Activated naive CD8-positive, alpha-beta T cell treated with anti-CD3 and anti-CD28 coated beads, Interleukin-2, amount 10 ng/mL, durations not matched to agents 7 days and 5 days (primary cell): ENCODE measurements around the gene ATP11A. TPM values are rescaled to one million over a fixed set of nuclear protein-coding genes. Genes with fewer than 3 reads are reported as not detected.

Experiments
- ATAC-seq: fragments of 150-1000 bp; cut with Tn5 transposase; one replicate; pipeline ENCODE4 v1.10.0; 2021; ENCODE audit warnings: low read depth, moderate library complexity
- POLR2A ChIA-PET: fragments of 350-600 bp; sonication (Branson Sonifier 250); formaldehyde crosslinking; loops from one replicate; lab custom pipeline; 2021; ENCODE audit warnings: antibody characterized with exemption; lab: Charles Lee
- DNase-seq: peaks from one replicate; pipeline ENCODE4 v3.0.0; 2021
- H3K27ac Mint-ChIP-seq: one replicate; pipeline ENCODE4 v1.8.0; 2022; ENCODE audit warnings: mild to moderate bottlenecking, mixed read lengths
- H3K27me3 Mint-ChIP-seq: one replicate; pipeline ENCODE4 v1.8.0; 2022; ENCODE audit warnings: mild to moderate bottlenecking, moderate library complexity, mixed read lengths
- H3K36me3 Mint-ChIP-seq: one replicate; pipeline ENCODE4 v1.8.0; 2021; ENCODE audit warnings: mild to moderate bottlenecking, mixed read lengths
- H3K4me1 Mint-ChIP-seq: one replicate; pipeline ENCODE4 v1.8.0; 2021; ENCODE audit warnings: mixed read lengths
- H3K4me3 Mint-ChIP-seq: one replicate; pipeline ENCODE4 v1.8.0; 2022; ENCODE audit warnings: mild to moderate bottlenecking, moderate library complexity, mixed read lengths
- H3K9me3 Mint-ChIP-seq: one replicate; pipeline ENCODE4 v1.8.0; 2021; ENCODE audit warnings: mixed read lengths
- total RNA-seq, 2 experiments: library from RNA; stranded (reverse); gene quantifications; one replicate each; pipeline ENCODE4 v1.2.3, GENCODE V29; 2021

ATP11A gene
- total RNA-seq, 2 experiments from 2014 or later, result 36.5 to 38.2 TPM

GRCh38 chr13:112931028-112931934 is 241.4 kb downstream of the ATP11A start:
- no peak for DNase-seq
- H3K27me3 Mint-ChIP-seq, result peaks cover 36% of the 10 kb centered on the region

GRCh38 chr13:112932971-112933370 is 243.1 kb downstream of the ATP11A start:
- H3K4me1 Mint-ChIP-seq, result peaks cover 14% of the 10 kb centered on the region
- no peaks in the 10 kb centered on the region for H3K9me3 Mint-ChIP-seq
- ATAC-seq, result no peak
- H3K27me3 Mint-ChIP-seq, result peaks cover 32% of the 10 kb centered on the region
- POLR2A ChIA-PET, result interaction anchor here (0.6 to 1.6 kb wide), 2 partner anchors 10 to 337 kb away, joined by 3 read pairs; no protein-coding TSS in a partner anchor
- no peak overlapping the region for H3K4me3 Mint-ChIP-seq
- H3K27ac Mint-ChIP-seq, result no peak overlapping the region
- DNase-seq, result no peak
- no peaks in the 10 kb centered on the region for H3K36me3 Mint-ChIP-seq

More at GRCh38 chr13:112931028-112931934, 241.4 kb downstream of the ATP11A start:
- POLR2A ChIA-PET, result interaction anchor here (1.6 kb wide), 1 partner anchor 12 kb away, joined by 3 read pairs; no protein-coding TSS in a partner anchor
- no peak overlapping the region for H3K27ac Mint-ChIP-seq
- ATAC-seq, result no peak
- no peaks in the 10 kb centered on the region for H3K36me3 Mint-ChIP-seq
- peak overlapping the region; percentile 20 for H3K4me3 Mint-ChIP-seq
- peaks cover 14% of the 10 kb centered on the region for H3K4me1 Mint-ChIP-seq
- no peaks in the 10 kb centered on the region for H3K9me3 Mint-ChIP-seq

- H3K27me3 Mint-ChIP-seq, result peaks cover 28% of the 10 kb centered on the region
- no peak overlapping the region for H3K27ac Mint-ChIP-seq
- H3K36me3 Mint-ChIP-seq, result no peaks in the 10 kb centered on the region
- ATAC-seq (no peak), DNase-seq (no peak)
- POLR2A ChIA-PET, result no interaction called here
- H3K4me1 Mint-ChIP-seq, result peaks cover 14% of the 10 kb centered on the region
- H3K9me3 Mint-ChIP-seq, result no peaks in the 10 kb centered on the region
- no peak overlapping the region for H3K4me3 Mint-ChIP-seq
Measured at GRCh38 chr13:112933649-112934048, 243.8 kb downstream of the ATP11A start.

GRCh38 chr13:112934078-112934477 is 244.2 kb downstream of the ATP11A start:
- peaks cover 14% of the 10 kb centered on the region for H3K4me1 Mint-ChIP-seq
- DNase-seq (no peak), ATAC-seq (no peak)
- no peak overlapping the region for H3K27ac Mint-ChIP-seq
- no peaks in the 10 kb centered on the region for H3K9me3 Mint-ChIP-seq
- POLR2A ChIA-PET, result no interaction called here
- no peak overlapping the region for H3K4me3 Mint-ChIP-seq
- peaks cover 28% of the 10 kb centered on the region for H3K27me3 Mint-ChIP-seq
- H3K36me3 Mint-ChIP-seq, result no peaks in the 10 kb centered on the region

Other genes starting within 250 kb of the ATP11A start
- gene TUBGCP3, start 101.9 kb upstream of the ATP11A start, total RNA-seq, result 10 to 100 TPM; 62.4 to 63.3 TPM